ENCODE measurements around the gene AK1. TPM values are rescaled to one million over a fixed set of nuclear protein-coding genes. Genes with fewer than 3 reads are reported as not detected.

AK1 gene
- total RNA-seq, 1 experiment from 2014 or later: 39.2 TPM

DNA sequence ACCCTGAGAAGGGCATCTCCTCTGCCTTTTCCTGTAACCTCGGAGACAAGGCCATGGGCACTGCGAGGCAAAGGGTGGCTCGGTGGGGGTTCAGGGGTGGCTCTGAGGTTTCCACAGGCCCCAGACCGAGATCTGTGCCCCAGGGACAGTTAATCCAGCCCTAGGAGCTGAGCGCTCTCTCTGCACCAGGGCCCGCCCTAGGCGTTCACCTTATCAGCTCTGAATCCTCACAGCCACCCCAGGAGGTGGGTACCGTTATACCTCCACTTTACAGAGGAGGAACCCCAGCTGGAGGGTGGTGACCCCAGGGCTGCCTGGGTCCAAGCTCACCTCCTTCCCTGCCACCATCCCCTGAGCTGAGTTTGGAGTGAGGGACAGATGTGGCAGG is 20.8 kb downstream of the AK1 start:
- ChIA-PET POLR2A (interaction anchor here (0.5 kb wide), 1 partner anchor 272 kb away, joined by 7 read pairs; no protein-coding TSS in a partner anchor), CTCF (no interaction called here)
- peaks cover 4% of the 10 kb centered on the region for H3K36me3 Mint-ChIP-seq (ENCODE audit: insufficient read depth, unreplicated experiment)
- no peak overlapping the region for H3K4me3 Mint-ChIP-seq (ENCODE audit: unreplicated experiment)
- no peak for DNase-seq
- intact Hi-C loops (cut with micrococcal nuclease; ENCODE audit: unreplicated experiment): no loop called here
- Histone ChIP-seq H3K36me3 (ENCODE audit: control insufficient read depth, insufficient read depth, low read length) (no peaks in the 10 kb centered on the region), H3K27me3 (replicated peaks; ENCODE audit: control insufficient read depth, insufficient read depth, low read length) (no peaks in the 10 kb centered on the region), H3K4me3 (ENCODE audit: low read depth, low read length) (no peak overlapping the region), H3K4me1 (peaks cover 9% of the 10 kb centered on the region; the same call in 1 of the 2 replicates), H3K9me3 (no peaks in the 10 kb centered on the region)
- no peaks in the 10 kb centered on the region for H3K9me3 Mint-ChIP-seq (ENCODE audit: unreplicated experiment)
- H3K27ac Mint-ChIP-seq (ENCODE audit: unreplicated experiment): no peak overlapping the region
- H3K27me3 Mint-ChIP-seq (ENCODE audit: insufficient read depth, unreplicated experiment): no peaks in the 10 kb centered on the region
- peaks cover 7% of the 10 kb centered on the region for H3K4me1 Mint-ChIP-seq (ENCODE audit: low read depth, unreplicated experiment)
- no TSS peak for BruUV-seq (replicated peaks)
- TF ChIP-seq, protein P1, sequence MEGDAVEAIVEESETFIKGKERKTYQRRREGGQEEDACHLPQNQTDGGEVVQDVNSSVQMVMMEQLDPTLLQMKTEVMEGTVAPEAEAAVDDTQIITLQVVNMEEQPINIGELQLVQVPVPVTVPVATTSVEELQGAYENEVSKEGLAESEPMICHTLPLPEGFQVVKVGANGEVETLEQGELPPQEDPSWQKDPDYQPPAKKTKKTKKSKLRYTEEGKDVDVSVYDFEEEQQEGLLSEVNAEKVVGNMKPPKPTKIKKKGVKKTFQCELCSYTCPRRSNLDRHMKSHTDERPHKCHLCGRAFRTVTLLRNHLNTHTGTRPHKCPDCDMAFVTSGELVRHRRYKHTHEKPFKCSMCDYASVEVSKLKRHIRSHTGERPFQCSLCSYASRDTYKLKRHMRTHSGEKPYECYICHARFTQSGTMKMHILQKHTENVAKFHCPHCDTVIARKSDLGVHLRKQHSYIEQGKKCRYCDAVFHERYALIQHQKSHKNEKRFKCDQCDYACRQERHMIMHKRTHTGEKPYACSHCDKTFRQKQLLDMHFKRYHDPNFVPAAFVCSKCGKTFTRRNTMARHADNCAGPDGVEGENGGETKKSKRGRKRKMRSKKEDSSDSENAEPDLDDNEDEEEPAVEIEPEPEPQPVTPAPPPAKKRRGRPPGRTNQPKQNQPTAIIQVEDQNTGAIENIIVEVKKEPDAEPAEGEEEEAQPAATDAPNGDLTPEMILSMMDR (IDR thresholded peaks at IDR 0.05; ENCODE audit: insufficient read depth in 1 of 2, low read depth in 1 of 2, low read length in 1 of 2, severe bottlenecking in 1 of 2, unreplicated experiment in 1 of 2): no peak

DNA sequence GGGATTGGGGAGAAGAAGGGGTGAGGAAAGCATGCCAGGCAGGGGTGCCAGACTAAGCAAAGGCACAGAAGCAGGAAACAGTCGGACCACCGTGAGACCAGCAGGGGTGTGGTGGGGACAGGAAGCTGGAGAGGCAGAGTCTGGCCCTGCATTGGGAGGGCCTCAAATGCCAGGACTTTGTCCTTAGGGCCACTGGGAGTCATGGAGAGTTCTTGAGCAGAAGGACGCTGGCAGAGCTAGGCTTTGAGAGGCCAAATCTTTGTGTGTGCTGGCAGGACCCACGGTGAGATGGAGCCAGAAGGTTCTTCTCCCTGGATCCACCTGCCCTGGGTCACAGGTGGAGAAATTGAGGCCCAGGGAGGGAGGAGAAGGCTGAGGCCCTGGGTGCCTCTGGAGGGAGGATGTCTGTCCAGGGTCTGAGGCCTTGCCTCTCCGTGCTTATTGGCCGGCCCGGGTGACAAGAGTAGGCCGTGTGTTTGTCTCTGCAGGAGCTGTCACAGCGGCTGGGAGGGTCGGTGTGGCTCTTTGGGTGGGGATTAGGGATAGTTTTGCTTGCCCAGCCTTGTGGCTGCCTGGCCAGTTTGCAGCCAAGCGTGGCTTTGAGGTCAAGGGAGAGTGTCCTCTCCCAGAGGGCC is 21.3 kb downstream of the AK1 start:
- Histone ChIP-seq H3K36me3 (ENCODE audit: control insufficient read depth, insufficient read depth, low read length) (no peaks in the 10 kb centered on the region), H3K4me3 (ENCODE audit: low read depth, low read length) (no peak overlapping the region), H3K9me3 (no peaks in the 10 kb centered on the region), H3K4me1 (peaks cover 9% of the 10 kb centered on the region; the same call in 1 of the 2 replicates), H3K27me3 (replicated peaks; ENCODE audit: control insufficient read depth, insufficient read depth, low read length) (no peaks in the 10 kb centered on the region)
- TF ChIP-seq, protein P1 (IDR thresholded peaks at IDR 0.05; ENCODE audit: insufficient read depth in 1 of 2, low read depth in 1 of 2, low read length in 1 of 2, severe bottlenecking in 1 of 2, unreplicated experiment in 1 of 2): no peak
- no peak for DNase-seq
- ChIA-PET CTCF (no interaction called here), POLR2A (interaction anchor here (0.5 kb wide), 1 partner anchor 272 kb away, joined by 7 read pairs; no protein-coding TSS in a partner anchor)
- Mint-ChIP-seq H3K27ac (ENCODE audit: unreplicated experiment) (no peak overlapping the region), H3K9me3 (ENCODE audit: unreplicated experiment) (no peaks in the 10 kb centered on the region), H3K36me3 (ENCODE audit: insufficient read depth, unreplicated experiment) (peaks cover 4% of the 10 kb centered on the region), H3K4me3 (ENCODE audit: unreplicated experiment) (no peak overlapping the region), H3K4me1 (ENCODE audit: low read depth, unreplicated experiment) (peaks cover 7% of the 10 kb centered on the region), H3K27me3 (ENCODE audit: insufficient read depth, unreplicated experiment) (no peaks in the 10 kb centered on the region)
- BruUV-seq (replicated peaks): no TSS peak
- intact Hi-C loops (cut with micrococcal nuclease; ENCODE audit: unreplicated experiment): no loop called here

DNA sequence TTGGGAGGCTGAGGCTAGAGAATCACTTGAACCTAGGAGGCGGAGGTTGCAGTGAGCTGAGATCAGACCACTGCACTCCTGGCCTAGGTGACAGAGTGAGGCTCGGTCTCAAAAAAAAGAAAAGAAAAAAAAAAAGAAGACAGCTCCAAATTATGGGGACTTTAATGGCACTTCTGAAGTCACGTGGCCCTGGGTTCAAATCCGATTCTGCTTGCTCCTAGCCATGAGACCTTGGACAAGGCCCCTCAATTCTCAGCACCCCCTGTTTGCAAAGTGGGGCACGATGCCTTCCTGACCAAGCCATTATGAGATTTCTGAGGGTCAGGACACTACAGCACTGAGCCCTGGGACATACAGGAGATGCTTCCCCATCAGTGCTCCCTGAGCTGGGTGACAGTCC is 22.0 kb downstream of the AK1 start:
- H3K9me3 Mint-ChIP-seq (ENCODE audit: unreplicated experiment): no peaks in the 10 kb centered on the region
- no TSS peak for BruUV-seq (replicated peaks)
- H3K4me3 Mint-ChIP-seq (ENCODE audit: unreplicated experiment): no peak overlapping the region
- DNase-seq: no peak
- Histone ChIP-seq H3K4me1 (peaks cover 9% of the 10 kb centered on the region; the same call in 1 of the 2 replicates), H3K4me3 (ENCODE audit: low read depth, low read length) (no peak overlapping the region), H3K9me3 (no peaks in the 10 kb centered on the region), H3K36me3 (ENCODE audit: control insufficient read depth, insufficient read depth, low read length) (no peaks in the 10 kb centered on the region), H3K27me3 (replicated peaks; ENCODE audit: control insufficient read depth, insufficient read depth, low read length) (no peaks in the 10 kb centered on the region)
- no peak overlapping the region for H3K27ac Mint-ChIP-seq (ENCODE audit: unreplicated experiment)
- H3K4me1 Mint-ChIP-seq (ENCODE audit: low read depth, unreplicated experiment): peaks cover 7% of the 10 kb centered on the region
- TF ChIP-seq, protein P1 (IDR thresholded peaks at IDR 0.05; ENCODE audit: insufficient read depth in 1 of 2, low read depth in 1 of 2, low read length in 1 of 2, severe bottlenecking in 1 of 2, unreplicated experiment in 1 of 2): no peak
- POLR2A ChIA-PET: no interaction called here
- CTCF ChIA-PET: no interaction called here
- intact Hi-C loops (cut with micrococcal nuclease; ENCODE audit: unreplicated experiment): no loop called here
- no peaks in the 10 kb centered on the region for H3K27me3 Mint-ChIP-seq (ENCODE audit: insufficient read depth, unreplicated experiment)
- no peaks in the 10 kb centered on the region for H3K36me3 Mint-ChIP-seq (ENCODE audit: insufficient read depth, unreplicated experiment)
